ENCODE measurements around the gene ST3GAL2.

ST3GAL2 gene

GRCh38 chr16:70437017-70437581, 1.8 kb downstream of the ST3GAL2 start:
- no peak for DNase-seq

- DNase-seq, result no peak
These were observed 4.2 kb downstream of the ST3GAL2 start for GRCh38 chr16:70434484-70435260.

GRCh38 chr16:70433458-70434103, 5.3 kb downstream of the ST3GAL2 start:
- DNase-seq, result no peak

GRCh38 chr16:70432723-70433457, 6.0 kb downstream of the ST3GAL2 start:
- DNase-seq, result no peak

GRCh38 chr16:70432356-70432722, 6.6 kb downstream of the ST3GAL2 start:
- no peak for DNase-seq

GRCh38 chr16:70430667-70431536, 8.0 kb downstream of the ST3GAL2 start:
- peak; percentile 52 for DNase-seq

- DNase-seq, result no peak
These were observed 8.8 kb downstream of the ST3GAL2 start for GRCh38 chr16:70429888-70430666.

GRCh38 chr16:70428178-70428998, 10.5 kb downstream of the ST3GAL2 start:
- DNase-seq, result peak; percentile 57

GRCh38 chr16:70427786-70428177, 11.1 kb downstream of the ST3GAL2 start:
- no peak for DNase-seq

GRCh38 chr16:70422543-70422942, 16.4 kb downstream of the ST3GAL2 start:
- no peak for DNase-seq

- DNase-seq, result no peak
These were observed 17.2 kb downstream of the ST3GAL2 start for GRCh38 chr16:70421473-70422311.

- DNase-seq, result no peak
These were observed 17.9 kb downstream of the ST3GAL2 start for GRCh38 chr16:70421014-70421413.

GRCh38 chr16:70419384-70420327, 19.2 kb downstream of the ST3GAL2 start:
- no peak for DNase-seq

GRCh38 chr16:70418993-70419318, 19.9 kb downstream of the ST3GAL2 start:
- DNase-seq, result no peak

- DNase-seq, result no peak
These were observed 20.5 kb downstream of the ST3GAL2 start for GRCh38 chr16:70418274-70418992.

- DNase-seq, result no peak
These were observed 21.2 kb downstream of the ST3GAL2 start for GRCh38 chr16:70417661-70418060.

GRCh38 chr16:70416748-70417616, 21.9 kb downstream of the ST3GAL2 start:
- no peak for DNase-seq
